Right lobe of liver (tissue), 6 donors: ENCODE measurements around the gene KIF25. TPM values are rescaled to one million over a fixed set of nuclear protein-coding genes. Genes with fewer than 3 reads are reported as not detected.

Experiments used
- ATAC-seq, 4 donors: fragments of 200-7000 bp; cut with Tn5 transposase; one replicate each; pipeline ENCODE4 v1.9.1; 2020; ENCODE audit warnings: mild to moderate bottlenecking in 4 of 4, moderate library complexity in 4 of 4
- DNase-seq, 3 donors: peaks; one replicate each; pipeline ENCODE4 v3.0.0-alpha.2; 2020
- H3K27ac ChIP-seq, 3 donors: fragments of 200-600 bp; one replicate each; pipeline ENCODE4 v1.8.0; 2022
- H3K27me3 ChIP-seq, 2 donors: fragments of 200-600 bp; one replicate each; pipeline ENCODE4 v1.8.0; 2022
- H3K36me3 ChIP-seq, 4 donors: fragments of 200-600 bp; sonication (generic) in 1 of 4; one replicate each; pipeline versions ENCODE4 v1.5.1 to v1.8.0; 2017 to 2022; ENCODE audit warnings: control low read depth in 1 of 4
- H3K4me1 ChIP-seq, 4 donors: fragments of 200-600 bp; sonication (generic) in 1 of 4; one replicate each; pipeline versions ENCODE4 v1.5.1 to v1.8.0; 2017 to 2022; ENCODE audit warnings: control low read depth in 1 of 4
- H3K4me3 ChIP-seq, 3 donors: fragments of 200-600 bp; one replicate each; pipeline ENCODE4 v1.8.0; 2022
- H3K9me3 ChIP-seq, 4 donors: fragments of 200-600 bp; sonication (generic) in 1 of 4; one replicate each; pipeline versions ENCODE4 v1.5.1 to v1.8.0; 2017 to 2022; ENCODE audit warnings: control low read depth in 1 of 4
- POLR2A ChIP-seq: fragments of 450-650 bp; IDR thresholded peaks from one replicate; pipeline ENCODE4 v1.6.1; 2017; ENCODE audit warnings: antibody characterized with exemption, mild to moderate bottlenecking
- WGBS: methylation state at CpG from one replicate; pipeline ENCODE4 v1.1.6; 2018; ENCODE audit warnings: low coverage, low lambda C conversion rate; ENCODE audit not compliant: insufficient coverage; ENCODE audit errors: missing lambda C conversion rate; 5-methylcytosine and 5-hydroxymethylcytosine counted together
- intact Hi-C, 2 donors: fragments of 100-400 bp; cut with DNase I; formaldehyde crosslinking; loops; one replicate each; pipeline versions ENCODE4 v1.11.2 to v1.14.1; 2022
- total RNA-seq, 6 experiments: library from RNA; depleted of rRNA in 2 of 6; stranded (reverse); fragments of >200 nt in 2 of 6; fragmentation: NEBNext Ultra II Directional in 3 of 6; extraction: Animal tissue kit (Norgen Biotek cat#: 25700) in 3 of 6; gene quantifications; one replicate each; pipeline versions ENCODE4 v1.1.0 to v1.2.4, GENCODE V29; 2016 to 2023
- TF ChIP-seq, protein P1 (sequence below), 4 donors: fragments of 200-600 bp in 3 of 4; fragments of 450-650 bp in 1 of 4; IDR thresholded peaks; one replicate each; pipeline versions ENCODE4 v1.5.1 to v1.8.0; 2016 to 2022; ENCODE audit warnings: antibody characterized with exemption in 4 of 4, mild to moderate bottlenecking in 2 of 4
- donor health status: DM: no; HTN: yes; CAD: no.
- donor health status: DM: no; HTN: no; CAD: no.
- donor health status: DM: no; HTN: no; CAD: no.
- donor health status: DM: no; HTN: yes; CAD: no.
- donor health status: DM: no; HTN: yes; CAD: no.

KIF25 gene
- total RNA-seq, 6 experiments from 2014 or later = 0.15 TPM; not detected in 5

GRCh38 chr6:168030218-168030746 is 32.8 kb downstream of the KIF25 start:
- Histone ChIP-seq H3K4me3 (no peak overlapping the region), H3K4me1 (no peaks in the 10 kb centered on the region), H3K27ac (no peak overlapping the region), H3K9me3 (no peaks in the 10 kb centered on the region), H3K36me3 (no peaks in the 10 kb centered on the region), H3K27me3 (no peaks in the 10 kb centered on the region)
- ATAC-seq (no peak), DNase-seq (no peak)
- intact Hi-C loops = no loop called here
- no peak for TF ChIP-seq POLR2A
- TF ChIP-seq, protein P1, sequence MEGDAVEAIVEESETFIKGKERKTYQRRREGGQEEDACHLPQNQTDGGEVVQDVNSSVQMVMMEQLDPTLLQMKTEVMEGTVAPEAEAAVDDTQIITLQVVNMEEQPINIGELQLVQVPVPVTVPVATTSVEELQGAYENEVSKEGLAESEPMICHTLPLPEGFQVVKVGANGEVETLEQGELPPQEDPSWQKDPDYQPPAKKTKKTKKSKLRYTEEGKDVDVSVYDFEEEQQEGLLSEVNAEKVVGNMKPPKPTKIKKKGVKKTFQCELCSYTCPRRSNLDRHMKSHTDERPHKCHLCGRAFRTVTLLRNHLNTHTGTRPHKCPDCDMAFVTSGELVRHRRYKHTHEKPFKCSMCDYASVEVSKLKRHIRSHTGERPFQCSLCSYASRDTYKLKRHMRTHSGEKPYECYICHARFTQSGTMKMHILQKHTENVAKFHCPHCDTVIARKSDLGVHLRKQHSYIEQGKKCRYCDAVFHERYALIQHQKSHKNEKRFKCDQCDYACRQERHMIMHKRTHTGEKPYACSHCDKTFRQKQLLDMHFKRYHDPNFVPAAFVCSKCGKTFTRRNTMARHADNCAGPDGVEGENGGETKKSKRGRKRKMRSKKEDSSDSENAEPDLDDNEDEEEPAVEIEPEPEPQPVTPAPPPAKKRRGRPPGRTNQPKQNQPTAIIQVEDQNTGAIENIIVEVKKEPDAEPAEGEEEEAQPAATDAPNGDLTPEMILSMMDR (IDR thresholded peaks at IDR 0.05) = no peak
- WGBS = 64% methylated on average over 5 of the region's 5 CpGs

GRCh38 chr6:168030908-168031307 is 33.4 kb downstream of the KIF25 start:
- no peak for TF ChIP-seq POLR2A
- TF ChIP-seq, protein P1 (IDR thresholded peaks at IDR 0.05) = no peak
- no peak for ATAC-seq
- Histone ChIP-seq H3K9me3 (no peaks in the 10 kb centered on the region), H3K36me3 (no peaks in the 10 kb centered on the region), H3K27me3 (no peaks in the 10 kb centered on the region), H3K27ac (no peak overlapping the region), H3K4me1 (no peaks in the 10 kb centered on the region), H3K4me3 (no peak overlapping the region)
- no peak for DNase-seq
- no CpG with 5 or more reads among the region's 2 CpGs for WGBS
- intact Hi-C loops = no loop called here

DNA sequence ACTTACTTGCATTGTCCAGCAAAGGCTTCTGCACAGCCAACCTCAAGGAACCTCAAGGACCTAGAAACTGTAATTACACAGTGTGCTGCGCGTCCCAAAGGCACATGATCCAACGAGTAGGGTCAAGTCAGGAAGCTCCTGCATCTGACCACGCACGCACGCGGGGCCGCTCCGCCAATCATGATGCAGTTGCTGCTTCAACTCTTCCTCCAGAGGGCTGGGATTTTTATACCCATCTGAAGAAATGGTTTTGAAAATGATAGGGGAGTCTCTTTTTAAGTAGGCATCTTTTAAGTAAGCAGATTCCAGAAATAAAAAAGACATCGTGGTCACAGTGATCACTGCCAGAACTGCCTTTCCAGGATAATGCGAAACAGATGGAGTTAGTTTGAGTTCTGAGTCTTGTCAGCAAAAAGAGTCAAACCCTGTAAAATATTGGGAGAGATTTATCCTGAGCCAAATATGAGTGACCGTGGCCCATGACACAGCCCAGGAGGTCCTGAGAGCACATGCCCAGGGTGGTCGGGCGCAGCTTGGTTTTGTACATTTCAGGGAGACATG is 34.0 kb downstream of the KIF25 start:
- no peaks in the 10 kb centered on the region for H3K9me3 ChIP-seq
- no peaks in the 10 kb centered on the region for H3K4me1 ChIP-seq
- peak overlapping the region in 2 of 3 donors; percentile 13 to 40 for H3K27ac ChIP-seq
- peak in 1 of 3 donors; percentile 31 for DNase-seq
- no peak overlapping the region for H3K4me3 ChIP-seq
- 80% methylated on average over 14 of the region's 14 CpGs for WGBS
- no peaks in the 10 kb centered on the region for H3K27me3 ChIP-seq
- intact Hi-C loops = no loop called here
- ATAC-seq = no peak
- H3K36me3 ChIP-seq = no peaks in the 10 kb centered on the region
- TF ChIP-seq, protein P1 (IDR thresholded peaks at IDR 0.05) = no peak
- no peak for TF ChIP-seq POLR2A

DNA sequence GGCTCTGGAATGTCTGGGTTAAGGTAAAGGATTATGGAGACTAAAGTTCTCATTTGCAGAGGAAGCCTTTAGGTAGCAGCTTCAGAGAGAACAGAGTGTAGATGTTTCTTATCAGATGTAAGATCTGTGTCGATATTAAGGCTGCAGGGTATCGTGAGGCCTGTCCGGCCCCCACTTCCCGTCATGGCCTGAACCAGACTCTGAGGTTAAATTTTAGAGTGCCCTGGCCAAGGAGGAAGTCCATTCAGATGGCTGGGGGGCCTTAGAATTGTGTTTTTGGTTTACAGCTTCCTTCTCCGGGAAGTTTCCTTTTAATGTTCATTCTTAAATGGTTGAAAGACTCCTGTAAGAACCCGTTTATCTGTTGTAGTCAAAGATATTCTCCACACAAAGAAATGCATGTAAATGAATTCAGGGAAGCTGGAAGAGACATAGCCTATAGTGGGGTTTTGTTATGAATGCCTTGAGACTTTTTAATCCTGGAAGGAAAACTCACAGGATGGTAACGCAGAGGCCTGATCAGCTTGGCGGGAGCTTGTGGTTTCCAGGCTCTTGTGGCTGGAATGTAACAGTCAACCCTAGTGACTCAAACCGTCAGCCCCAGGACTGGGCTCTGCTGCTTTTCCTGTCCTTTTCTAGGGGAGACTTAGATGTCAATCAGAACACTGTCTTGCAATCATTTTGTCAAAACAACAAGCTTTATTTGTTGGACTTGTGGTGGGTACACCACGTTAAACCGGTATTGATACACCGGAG is 34.7 kb downstream of the KIF25 start:
- no peaks in the 10 kb centered on the region for H3K4me1 ChIP-seq
- H3K27me3 ChIP-seq = no peaks in the 10 kb centered on the region
- H3K27ac ChIP-seq = peak overlapping the region; percentile 13 to 40 (median 15)
- H3K9me3 ChIP-seq = no peaks in the 10 kb centered on the region
- intact Hi-C loops = no loop called here
- ATAC-seq (no peak), DNase-seq (no peak)
- no peak for TF ChIP-seq POLR2A
- TF ChIP-seq, protein P1 (IDR thresholded peaks at IDR 0.05) = no peak
- no peaks in the 10 kb centered on the region for H3K36me3 ChIP-seq
- 33% methylated on average over 11 of the region's 12 CpGs for WGBS
- H3K4me3 ChIP-seq = no peak overlapping the region
